Endothelial cell (in vitro differentiated cells): ENCODE results near the gene DOCK6. TPM values are rescaled to one million over a fixed set of nuclear protein-coding genes. Genes with fewer than 3 reads are reported as not detected.

Experiments used
- DNase-seq: peaks from one replicate; pipeline ENCODE4 v3.0.0; 2021; ENCODE audit warnings: low spot score
- H3K27ac Mint-ChIP-seq: one replicate; pipeline ENCODE4 v1.8.0; 2021; ENCODE audit warnings: mixed read lengths, inconsistent platforms; ENCODE audit not compliant: unreplicated experiment
- H3K27me3 Mint-ChIP-seq: one replicate; pipeline ENCODE4 v1.8.0; 2021; ENCODE audit warnings: mild to moderate bottlenecking, moderate library complexity, mixed read lengths, inconsistent platforms; ENCODE audit not compliant: unreplicated experiment
- H3K36me3 Mint-ChIP-seq: one replicate; pipeline ENCODE4 v1.8.0; 2021; ENCODE audit warnings: mild to moderate bottlenecking, low read depth, mixed read lengths, inconsistent platforms; ENCODE audit not compliant: unreplicated experiment
- H3K4me1 Mint-ChIP-seq: one replicate; pipeline ENCODE4 v1.8.0; 2021; ENCODE audit warnings: mild to moderate bottlenecking, mixed read lengths, inconsistent platforms; ENCODE audit not compliant: unreplicated experiment
- H3K4me3 Mint-ChIP-seq: one replicate; pipeline ENCODE4 v1.8.0; 2021; ENCODE audit warnings: mild to moderate bottlenecking, mixed read lengths, inconsistent platforms; ENCODE audit not compliant: unreplicated experiment
- H3K9me3 Mint-ChIP-seq: one replicate; pipeline ENCODE4 v1.8.0; 2021; ENCODE audit warnings: mixed read lengths, inconsistent platforms; ENCODE audit not compliant: unreplicated experiment
- long read RNA-seq: library from polyadenylated mRNA; unstranded; transcript quantifications from one replicate; pipeline ENCODE4 v2.0.0, GENCODE V29; 2020; ENCODE audit not compliant: unreplicated experiment
- total RNA-seq: library from RNA; stranded (reverse); fragmentation: NEBNext Ultra II Directional; extraction: Animal tissue kit (Norgen Biotek cat#: 25700); gene quantifications from one replicate; pipeline ENCODE4 v1.2.1, GENCODE V29; 2021; ENCODE audit not compliant: unreplicated experiment
- TF ChIP-seq, protein P1 (sequence below): fragments of 200-600 bp; sonication (generic); IDR thresholded peaks from one replicate; pipeline ENCODE4 v1.5.0; 2021; ENCODE audit warnings: antibody characterized with exemption; ENCODE audit not compliant: unreplicated experiment

Gene DOCK6, protein sequence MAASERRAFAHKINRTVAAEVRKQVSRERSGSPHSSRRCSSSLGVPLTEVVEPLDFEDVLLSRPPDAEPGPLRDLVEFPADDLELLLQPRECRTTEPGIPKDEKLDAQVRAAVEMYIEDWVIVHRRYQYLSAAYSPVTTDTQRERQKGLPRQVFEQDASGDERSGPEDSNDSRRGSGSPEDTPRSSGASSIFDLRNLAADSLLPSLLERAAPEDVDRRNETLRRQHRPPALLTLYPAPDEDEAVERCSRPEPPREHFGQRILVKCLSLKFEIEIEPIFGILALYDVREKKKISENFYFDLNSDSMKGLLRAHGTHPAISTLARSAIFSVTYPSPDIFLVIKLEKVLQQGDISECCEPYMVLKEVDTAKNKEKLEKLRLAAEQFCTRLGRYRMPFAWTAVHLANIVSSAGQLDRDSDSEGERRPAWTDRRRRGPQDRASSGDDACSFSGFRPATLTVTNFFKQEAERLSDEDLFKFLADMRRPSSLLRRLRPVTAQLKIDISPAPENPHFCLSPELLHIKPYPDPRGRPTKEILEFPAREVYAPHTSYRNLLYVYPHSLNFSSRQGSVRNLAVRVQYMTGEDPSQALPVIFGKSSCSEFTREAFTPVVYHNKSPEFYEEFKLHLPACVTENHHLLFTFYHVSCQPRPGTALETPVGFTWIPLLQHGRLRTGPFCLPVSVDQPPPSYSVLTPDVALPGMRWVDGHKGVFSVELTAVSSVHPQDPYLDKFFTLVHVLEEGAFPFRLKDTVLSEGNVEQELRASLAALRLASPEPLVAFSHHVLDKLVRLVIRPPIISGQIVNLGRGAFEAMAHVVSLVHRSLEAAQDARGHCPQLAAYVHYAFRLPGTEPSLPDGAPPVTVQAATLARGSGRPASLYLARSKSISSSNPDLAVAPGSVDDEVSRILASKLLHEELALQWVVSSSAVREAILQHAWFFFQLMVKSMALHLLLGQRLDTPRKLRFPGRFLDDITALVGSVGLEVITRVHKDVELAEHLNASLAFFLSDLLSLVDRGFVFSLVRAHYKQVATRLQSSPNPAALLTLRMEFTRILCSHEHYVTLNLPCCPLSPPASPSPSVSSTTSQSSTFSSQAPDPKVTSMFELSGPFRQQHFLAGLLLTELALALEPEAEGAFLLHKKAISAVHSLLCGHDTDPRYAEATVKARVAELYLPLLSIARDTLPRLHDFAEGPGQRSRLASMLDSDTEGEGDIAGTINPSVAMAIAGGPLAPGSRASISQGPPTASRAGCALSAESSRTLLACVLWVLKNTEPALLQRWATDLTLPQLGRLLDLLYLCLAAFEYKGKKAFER (N-terminal part only)
- 411 TPM for total RNA-seq
- long read RNA-seq, partial matches to known transcripts = 9 of 14 reads
- long read RNA-seq, other reads (novel, unspliced or antisense) = 5 of 14 reads

DNA sequence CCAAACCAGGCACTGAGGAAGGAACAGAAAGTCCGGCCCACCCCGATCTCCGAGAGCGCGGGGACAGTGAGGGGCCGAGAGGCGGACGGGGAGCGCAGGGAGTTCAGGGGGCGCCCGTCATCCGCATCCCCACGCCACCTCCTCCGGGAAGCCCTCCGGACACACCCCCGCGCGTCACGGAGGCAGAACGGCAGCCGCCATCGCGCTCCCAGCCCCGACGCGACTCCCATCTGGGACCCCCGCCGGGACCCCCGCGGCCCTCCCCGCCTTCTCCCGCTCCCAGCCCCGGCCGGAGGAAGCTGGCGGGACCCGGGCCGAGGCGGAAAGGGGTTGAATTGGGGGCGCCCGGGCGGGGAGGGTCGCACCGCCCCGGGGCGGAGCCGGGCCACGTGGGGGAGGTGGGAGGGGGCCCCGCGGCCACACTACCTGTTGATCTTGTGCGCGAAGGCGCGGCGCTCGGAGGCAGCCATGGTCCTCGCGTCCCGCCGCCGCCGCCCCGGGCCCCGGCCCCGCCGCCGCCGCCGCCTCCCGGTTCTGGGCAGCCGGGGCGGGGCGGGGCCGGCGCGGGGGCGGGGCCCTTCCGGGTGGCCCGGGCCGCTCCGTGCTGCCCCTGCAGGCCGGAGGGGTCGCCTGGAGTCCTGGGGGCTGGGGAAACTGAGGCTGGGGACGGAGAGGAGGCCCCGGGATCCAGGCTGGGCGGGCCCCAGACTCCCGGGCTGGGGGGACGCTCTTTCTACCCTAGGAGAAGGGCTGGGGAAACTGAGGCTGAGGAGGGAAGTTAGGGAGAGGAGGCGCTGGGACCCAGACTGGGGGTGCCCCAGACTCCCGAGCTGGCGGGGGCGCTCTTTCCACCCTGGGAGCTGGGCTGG lies at the start of gene DOCK6:
Gene DOCK6 (minus strand): TSS at position 554 of the 869 bp plus-strand sequence. CDS start 84 bp downstream, at position 470.
- Mint-ChIP-seq H3K36me3 (peaks cover 2% of the 10 kb centered on the region), H3K27ac (peak within 1 kb of the TSS; percentile 78), H3K27me3 (peaks cover 19% of the 10 kb centered on the region), H3K4me3 (peak within 1 kb of the TSS; percentile 93), H3K4me1 (peaks cover 42% of the 10 kb centered on the region), H3K9me3 (no peaks in the 10 kb centered on the region)
- TF ChIP-seq, protein P1, sequence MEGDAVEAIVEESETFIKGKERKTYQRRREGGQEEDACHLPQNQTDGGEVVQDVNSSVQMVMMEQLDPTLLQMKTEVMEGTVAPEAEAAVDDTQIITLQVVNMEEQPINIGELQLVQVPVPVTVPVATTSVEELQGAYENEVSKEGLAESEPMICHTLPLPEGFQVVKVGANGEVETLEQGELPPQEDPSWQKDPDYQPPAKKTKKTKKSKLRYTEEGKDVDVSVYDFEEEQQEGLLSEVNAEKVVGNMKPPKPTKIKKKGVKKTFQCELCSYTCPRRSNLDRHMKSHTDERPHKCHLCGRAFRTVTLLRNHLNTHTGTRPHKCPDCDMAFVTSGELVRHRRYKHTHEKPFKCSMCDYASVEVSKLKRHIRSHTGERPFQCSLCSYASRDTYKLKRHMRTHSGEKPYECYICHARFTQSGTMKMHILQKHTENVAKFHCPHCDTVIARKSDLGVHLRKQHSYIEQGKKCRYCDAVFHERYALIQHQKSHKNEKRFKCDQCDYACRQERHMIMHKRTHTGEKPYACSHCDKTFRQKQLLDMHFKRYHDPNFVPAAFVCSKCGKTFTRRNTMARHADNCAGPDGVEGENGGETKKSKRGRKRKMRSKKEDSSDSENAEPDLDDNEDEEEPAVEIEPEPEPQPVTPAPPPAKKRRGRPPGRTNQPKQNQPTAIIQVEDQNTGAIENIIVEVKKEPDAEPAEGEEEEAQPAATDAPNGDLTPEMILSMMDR = no peak
- peak; percentile 54 for DNase-seq

DNA sequence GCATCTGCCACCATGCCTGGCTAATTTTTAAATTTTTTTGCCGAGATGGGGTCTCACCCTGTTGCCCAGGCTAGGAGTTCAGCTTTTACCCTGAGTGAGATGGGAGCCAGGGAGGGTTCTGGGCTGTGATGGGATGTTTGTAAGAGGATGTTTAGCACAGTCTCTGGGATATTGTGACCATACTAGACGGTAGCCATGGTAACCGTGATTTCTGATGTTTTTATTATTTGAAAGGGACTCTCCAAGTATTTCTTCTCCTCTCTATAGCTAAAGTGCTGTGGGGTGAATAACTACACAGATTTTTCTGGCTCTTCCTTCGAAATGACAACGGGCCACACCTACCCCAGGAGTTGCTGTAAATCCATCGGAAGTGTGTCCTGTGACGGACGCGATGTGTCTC lies 44.0 kb upstream of the DOCK6 start:
- no peaks in the 10 kb centered on the region for H3K9me3 Mint-ChIP-seq
- no peak for DNase-seq
- TF ChIP-seq, protein P1 = no peak
- H3K4me1 Mint-ChIP-seq = no peaks in the 10 kb centered on the region
- H3K4me3 Mint-ChIP-seq = no peak overlapping the region
- H3K27ac Mint-ChIP-seq = no peak overlapping the region
- H3K27me3 Mint-ChIP-seq = peaks cover 1% of the 10 kb centered on the region
- H3K36me3 Mint-ChIP-seq = no peaks in the 10 kb centered on the region

DNA sequence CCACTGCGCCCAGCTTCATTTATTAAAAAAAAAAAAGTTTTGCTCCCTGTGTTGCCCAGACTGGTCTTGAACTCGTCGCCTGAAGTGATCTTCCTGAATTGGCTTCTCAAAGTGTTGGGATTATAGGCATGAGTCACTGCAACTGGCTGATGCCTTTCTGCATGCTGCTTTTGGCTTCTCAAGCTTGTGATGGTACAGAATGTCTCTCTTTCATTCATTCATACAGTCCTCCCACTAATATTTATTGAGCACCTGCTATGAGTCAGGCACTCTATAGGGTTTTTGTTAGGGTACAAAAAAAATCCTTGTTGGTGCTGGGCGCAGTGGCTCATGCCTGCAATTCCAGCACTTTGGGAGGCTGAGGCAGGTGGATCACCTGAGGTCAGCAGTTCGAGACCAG lies 42.6 kb upstream of the DOCK6 start:
- TF ChIP-seq, protein P1 = no peak
- Mint-ChIP-seq H3K4me3 (no peak overlapping the region), H3K36me3 (peaks cover 5% of the 10 kb centered on the region), H3K9me3 (no peaks in the 10 kb centered on the region), H3K27ac (no peak overlapping the region), H3K27me3 (peaks cover 6% of the 10 kb centered on the region), H3K4me1 (no peaks in the 10 kb centered on the region)
- no peak for DNase-seq

DNA sequence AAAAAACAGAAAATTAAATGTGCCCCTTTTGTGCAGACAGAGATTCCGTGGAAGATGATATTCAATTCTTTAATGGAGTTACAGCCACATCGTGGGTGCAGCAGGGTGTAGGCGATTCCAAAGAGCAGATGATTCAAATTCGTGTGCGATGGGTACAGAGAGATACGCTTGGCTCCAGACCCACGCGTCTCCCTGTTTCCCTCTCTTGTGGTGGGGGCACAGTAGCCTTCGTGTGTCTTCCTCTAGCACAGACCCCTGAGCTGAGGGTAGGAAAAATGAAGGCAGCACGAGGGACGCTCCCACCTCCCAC lies 38.4 kb upstream of the DOCK6 start:
- Mint-ChIP-seq H3K27ac (no peak overlapping the region), H3K4me1 (no peaks in the 10 kb centered on the region), H3K4me3 (no peak overlapping the region), H3K36me3 (peaks cover 5% of the 10 kb centered on the region), H3K9me3 (no peaks in the 10 kb centered on the region), H3K27me3 (peaks cover 7% of the 10 kb centered on the region)
- DNase-seq = no peak
- TF ChIP-seq, protein P1 = no peak
